ENCODE data around the gene SEMA3G. TPM values are rescaled to one million over a fixed set of nuclear protein-coding genes. Genes with fewer than 3 reads are reported as not detected.

SEMA3G gene
- not detected in 2 replicates for total RNA-seq

GRCh38 chr3:52444860-52445793, at the start of gene SEMA3G:
Gene SEMA3G, minus strand, starts transcription at chr3:52445103. Its CDS starts 76 bp downstream, at chr3:52445027.
- ChIA-PET CTCF (interaction anchor here (0.7 to 3.9 kb wide), 5 partner anchors 17 to 220 kb away, joined by 3 to 37 read pairs (median 5); partner anchors contain the start of genes GLYCTK and TLR9), POLR2A (interaction anchor here (0.5 kb wide), 1 partner anchor 220 kb away, joined by 4 read pairs; no protein-coding TSS in a partner anchor)
- Mint-ChIP-seq H3K4me1 (peaks cover 9% of the 10 kb centered on the region), H3K27ac (no peak within 1 kb of the TSS), H3K36me3 (ENCODE audit: low read depth) (no peaks in the 10 kb centered on the region), H3K27me3 (peaks cover 3% of the 10 kb centered on the region), H3K9me3 (no peaks in the 10 kb centered on the region), H3K4me3 (no peak within 1 kb of the TSS)
- intact Hi-C loops (cut with micrococcal nuclease) = loop anchor here (1.0 to 5.0 kb wide), 2 partner anchors 10 to 218 kb away; partner anchors contain the start of genes NISCH and TLR9
- TF ChIP-seq CTCF (IDR thresholded peaks at IDR 0.05) = no peak
- DNase-seq (peak; percentile 62), ATAC-seq (ENCODE audit: low read depth) (peak; percentile 97)

- no peak for TF ChIP-seq CTCF (IDR thresholded peaks at IDR 0.05)
- H3K9me3 Mint-ChIP-seq = no peaks in the 10 kb centered on the region
- H3K4me1 Mint-ChIP-seq = peaks cover 15% of the 10 kb centered on the region
- no peak overlapping the region for H3K27ac Mint-ChIP-seq
- no peak for ATAC-seq (ENCODE audit: low read depth)
- no peak overlapping the region for H3K4me3 Mint-ChIP-seq
- CTCF ChIA-PET = no interaction called here
- peaks cover 32% of the 10 kb centered on the region for H3K36me3 Mint-ChIP-seq (ENCODE audit: low read depth)
- no peak for DNase-seq
- POLR2A ChIA-PET = no interaction called here
- H3K27me3 Mint-ChIP-seq = no peaks in the 10 kb centered on the region
- intact Hi-C loops (cut with micrococcal nuclease) = no loop called here
These were observed 49.5 kb upstream of the SEMA3G start for GRCh38 chr3:52494445-52494844.

GRCh38 chr3:52493232-52494017, 48.5 kb upstream of the SEMA3G start:
- DNase-seq = no peak
- H3K27me3 Mint-ChIP-seq = no peaks in the 10 kb centered on the region
- H3K4me1 Mint-ChIP-seq = peaks cover 4% of the 10 kb centered on the region
- ChIA-PET CTCF (no interaction called here), POLR2A (no interaction called here)
- TF ChIP-seq CTCF (IDR thresholded peaks at IDR 0.05) = no peak
- H3K9me3 Mint-ChIP-seq = no peaks in the 10 kb centered on the region
- H3K4me3 Mint-ChIP-seq = no peak overlapping the region
- intact Hi-C loops (cut with micrococcal nuclease) = no loop called here
- ATAC-seq (ENCODE audit: low read depth) = no peak
- H3K27ac Mint-ChIP-seq = no peak overlapping the region
- peaks cover 41% of the 10 kb centered on the region for H3K36me3 Mint-ChIP-seq (ENCODE audit: low read depth)

- intact Hi-C loops (cut with micrococcal nuclease) = no loop called here
- Mint-ChIP-seq H3K4me3 (no peak overlapping the region), H3K9me3 (no peaks in the 10 kb centered on the region), H3K4me1 (no peaks in the 10 kb centered on the region), H3K27me3 (no peaks in the 10 kb centered on the region), H3K27ac (no peak overlapping the region), H3K36me3 (ENCODE audit: low read depth) (peaks cover 54% of the 10 kb centered on the region)
- no peak for DNase-seq
- ChIA-PET CTCF (no interaction called here), POLR2A (no interaction called here)
- ATAC-seq (ENCODE audit: low read depth) = no peak
- no peak for TF ChIP-seq CTCF (IDR thresholded peaks at IDR 0.05)
These were observed 47.2 kb upstream of the SEMA3G start for GRCh38 chr3:52492059-52492458.

All from activated B cell treated with CpG ODN at 0.5 μM for 24 hours (primary cell).